HG03432 (cell line): ENCODE data around the gene CREB3L2.
"Not testable (repeated sequence)": the region's sequence is repeated elsewhere in the genome, so short reads cannot be mapped to it uniquely, and the experiment has no call there.

Experiments used
- ATAC-seq: cut with Tn5 transposase; IDR thresholded peaks from one replicate; pipeline ENCODE4 v1.9.1; 2021; ENCODE audit warnings: mild to moderate bottlenecking, moderate library complexity; ENCODE audit not compliant: unreplicated experiment

The CREB3L2 gene

GRCh38 chr7:137989590-137989989 is 12.3 kb downstream of the CREB3L2 start:
- no peak for ATAC-seq

GRCh38 chr7:137989094-137989493 is 12.8 kb downstream of the CREB3L2 start:
- ATAC-seq, result no peak

DNA sequence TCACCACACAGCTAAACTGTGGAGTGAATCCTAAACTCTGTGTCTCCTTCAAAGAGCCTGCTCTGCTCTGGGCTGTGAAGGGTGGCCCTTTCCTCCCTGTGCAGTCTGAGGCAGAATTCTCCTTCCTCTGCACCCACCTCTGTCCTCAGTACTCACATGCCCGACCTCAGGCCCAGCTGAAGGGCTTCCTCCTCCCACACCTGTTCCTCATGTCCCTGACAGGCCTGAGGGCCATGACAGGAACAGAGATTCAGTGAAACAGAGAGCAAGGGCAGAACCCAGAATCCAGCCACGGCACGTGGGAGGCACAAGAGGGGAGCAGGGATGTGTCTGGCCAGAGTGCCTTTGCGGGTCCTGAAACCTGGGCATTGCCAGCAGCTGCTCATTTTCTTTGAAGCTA is 13.9 kb downstream of the CREB3L2 start:
- peak; percentile 64 for ATAC-seq

DNA sequence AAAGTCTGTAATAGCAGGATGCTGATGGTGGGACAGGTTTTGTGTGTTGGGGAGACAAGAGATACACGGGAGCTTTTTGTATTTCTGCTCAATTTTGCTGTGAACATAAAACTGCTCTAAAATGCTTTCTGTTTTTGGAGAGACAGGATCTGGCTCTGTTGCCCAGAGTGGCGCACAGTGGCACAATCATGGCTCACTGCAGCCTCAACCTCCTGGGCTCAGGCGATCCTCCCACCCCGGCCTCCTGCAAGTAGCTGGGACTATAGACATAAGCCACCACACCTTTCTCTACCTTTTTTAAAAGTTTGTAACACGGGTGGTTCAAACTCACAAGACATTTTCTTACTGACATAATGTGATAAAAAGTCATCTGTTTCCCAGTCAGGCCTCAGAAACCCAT is 14.3 kb downstream of the CREB3L2 start:
- ATAC-seq, result no peak

- ATAC-seq, result no peak
Measured at GRCh38 chr7:137987018-137987349, 14.9 kb downstream of the CREB3L2 start.

- ATAC-seq, result no peak
Measured at GRCh38 chr7:137986252-137987017, 15.5 kb downstream of the CREB3L2 start.

DNA sequence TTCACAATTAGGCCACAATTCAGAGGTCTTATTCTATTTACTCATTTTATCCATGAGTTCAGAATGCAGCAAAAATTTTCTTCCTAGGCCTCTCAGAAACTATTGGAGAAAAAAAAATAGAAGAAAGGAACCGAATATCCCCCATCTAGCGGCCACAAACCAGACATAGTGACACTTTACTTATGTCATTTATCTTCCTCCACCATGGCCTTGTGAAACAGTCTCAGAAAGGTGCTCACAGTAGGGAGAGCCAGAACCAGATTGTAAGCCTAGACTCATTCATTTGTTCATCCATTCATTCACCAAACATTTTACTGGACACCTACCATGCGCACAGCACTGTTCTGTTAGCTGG is 16.0 kb downstream of the CREB3L2 start:
- ATAC-seq, result peak; percentile 49

DNA sequence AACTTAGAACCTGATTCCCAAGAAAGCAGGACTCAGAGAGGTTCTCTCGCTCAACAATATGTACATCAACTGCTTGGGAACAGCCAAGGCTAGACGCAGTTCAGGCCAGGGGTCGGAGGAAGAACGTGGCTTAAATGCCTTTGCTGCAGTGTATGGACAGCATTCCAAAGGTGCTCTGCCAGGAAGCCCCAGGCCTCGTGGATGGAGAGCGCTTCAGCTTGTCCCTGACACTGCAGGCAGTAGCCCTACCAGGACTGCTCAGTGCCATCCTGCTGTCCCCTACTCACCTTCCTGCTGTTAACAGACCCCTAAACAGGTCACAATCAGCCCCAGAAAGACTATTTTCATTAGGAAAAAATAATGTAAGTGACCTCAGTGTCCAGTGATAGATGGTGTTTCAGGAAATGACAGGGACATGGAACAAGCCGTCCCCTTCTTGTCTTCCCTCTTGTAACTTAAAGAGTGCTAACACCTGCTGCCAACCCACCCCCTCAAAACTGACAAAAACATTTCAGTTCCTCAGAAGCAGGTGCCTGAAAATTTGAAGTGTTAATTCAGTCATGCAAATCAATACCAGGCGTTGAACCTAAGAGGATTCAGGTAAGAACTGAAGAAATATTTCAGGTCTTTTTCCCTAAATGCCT is 16.5 kb downstream of the CREB3L2 start:
- ATAC-seq, result peak; percentile 54

DNA sequence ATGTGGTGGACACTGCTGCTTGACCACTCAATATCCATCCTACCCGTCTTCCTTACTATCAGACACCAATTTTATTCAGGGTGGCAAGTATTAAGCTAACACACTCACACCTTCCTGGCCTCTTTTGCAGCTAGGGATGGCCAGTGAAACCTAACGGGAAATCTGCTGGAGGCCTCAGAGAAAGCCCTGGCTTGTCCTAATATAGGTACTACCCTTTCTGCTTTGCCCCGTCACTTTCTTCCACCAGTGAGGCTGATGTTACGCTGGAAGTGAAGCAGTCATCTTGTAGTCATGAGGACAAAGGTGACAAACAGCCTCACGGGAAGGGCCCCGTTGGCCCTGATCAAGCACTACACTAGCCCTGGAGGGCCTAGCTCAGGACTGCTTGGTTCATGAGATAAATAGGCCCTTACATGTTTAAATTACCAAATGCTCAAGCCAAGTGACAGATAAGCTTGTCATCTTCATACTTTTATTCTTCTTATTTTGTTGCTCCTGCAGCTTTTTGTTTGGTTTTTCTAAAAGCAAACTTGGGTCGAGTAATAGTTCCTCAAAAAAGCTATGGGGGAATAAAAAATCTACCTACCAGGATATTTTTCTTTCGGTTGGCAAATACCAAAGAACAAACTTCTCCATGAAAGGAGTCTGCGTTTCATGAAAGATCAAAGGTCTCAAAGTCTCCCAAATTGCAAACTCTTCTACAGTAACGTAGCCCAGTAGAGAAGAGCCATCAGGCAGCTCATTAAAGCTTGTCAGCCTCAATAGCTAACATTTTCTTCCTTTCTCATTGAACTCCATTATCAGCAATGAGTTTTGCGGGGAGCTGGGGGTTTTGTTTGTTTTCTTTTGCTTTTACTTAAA is 17.5 kb downstream of the CREB3L2 start:
- no peak for ATAC-seq

- no peak for ATAC-seq
Measured at GRCh38 chr7:137983323-137984008, 18.4 kb downstream of the CREB3L2 start.

DNA sequence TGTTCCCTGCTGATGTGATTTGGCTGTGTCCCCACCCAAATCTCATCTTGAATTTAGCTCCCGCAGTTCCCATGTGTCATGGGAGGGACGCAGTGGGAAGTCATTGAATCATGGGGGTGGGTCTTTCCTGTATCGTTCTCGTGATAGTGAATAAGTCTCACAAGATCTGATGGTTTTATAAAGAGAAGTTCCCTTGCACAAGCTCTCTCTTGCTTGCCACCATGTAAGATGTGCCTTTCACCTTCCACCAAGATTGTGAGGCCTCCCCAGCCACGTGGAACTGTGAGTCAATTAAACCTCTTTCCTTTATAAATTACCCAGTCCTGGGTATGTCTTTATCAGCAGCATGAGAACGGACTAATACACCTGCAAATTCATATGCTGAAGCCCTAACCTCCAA is 19.5 kb downstream of the CREB3L2 start:
- not testable (repeated sequence) for ATAC-seq

GRCh38 chr7:137981668-137982067 is 20.2 kb downstream of the CREB3L2 start:
- peak; percentile 74 for ATAC-seq

DNA sequence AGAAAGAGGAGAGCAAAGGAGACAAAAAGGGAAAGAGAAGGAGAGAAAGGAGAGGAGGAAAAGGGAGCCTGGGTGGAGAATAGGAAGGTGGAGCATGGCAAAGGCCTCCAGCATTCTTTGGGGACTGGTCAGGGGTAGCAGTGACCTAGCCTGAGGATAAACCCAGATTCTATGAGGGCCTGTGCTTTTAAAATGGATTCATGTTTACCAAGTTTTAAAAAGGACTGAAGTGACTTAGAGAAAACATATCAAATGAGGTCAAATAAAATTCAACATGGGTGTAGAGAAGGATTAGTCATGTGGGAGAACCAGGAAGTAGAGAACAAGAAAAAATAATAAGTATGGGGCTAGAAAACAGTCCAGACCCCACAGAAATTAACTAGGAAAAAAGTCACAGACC is 20.7 kb downstream of the CREB3L2 start:
- ATAC-seq, result peak; percentile 7

GRCh38 chr7:137980308-137980707 is 21.6 kb downstream of the CREB3L2 start:
- ATAC-seq, result no peak

DNA sequence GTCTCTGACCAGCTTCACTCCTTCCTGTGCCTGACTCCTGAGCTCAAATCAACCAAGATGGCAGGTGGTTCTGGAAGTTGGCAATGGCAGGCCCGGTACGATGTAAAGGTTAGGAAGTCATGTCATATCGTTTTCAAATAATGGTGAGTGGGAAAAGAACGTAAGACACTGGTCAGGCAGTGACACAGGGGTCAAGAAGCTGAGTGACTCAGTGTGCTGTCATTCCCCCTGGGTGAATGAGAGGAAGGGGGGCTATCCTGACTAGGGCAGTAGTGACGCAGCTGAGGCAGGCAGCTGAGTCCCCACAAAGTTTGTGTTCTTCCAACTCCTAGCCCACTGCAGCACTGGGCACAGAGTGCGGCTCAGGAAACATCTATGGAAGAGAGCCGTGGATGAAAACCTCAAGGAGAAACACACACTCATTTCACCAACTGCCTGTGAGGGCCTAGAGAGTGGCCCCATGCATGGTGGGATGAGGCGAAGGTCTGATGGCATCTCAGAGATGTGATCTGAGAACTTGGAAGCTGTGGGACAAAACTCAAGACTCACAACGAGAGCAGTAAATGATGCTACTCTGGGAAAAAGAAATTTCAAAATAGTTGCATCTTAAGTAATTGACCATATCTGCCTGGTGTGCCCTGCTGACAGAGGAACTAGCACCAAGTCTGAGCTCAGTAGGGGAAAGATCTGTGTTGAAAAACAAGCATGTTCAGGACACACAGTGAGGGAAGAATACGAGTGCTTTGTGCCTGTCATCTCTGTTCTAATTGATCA is 23.2 kb downstream of the CREB3L2 start:
- ATAC-seq, result no peak

DNA sequence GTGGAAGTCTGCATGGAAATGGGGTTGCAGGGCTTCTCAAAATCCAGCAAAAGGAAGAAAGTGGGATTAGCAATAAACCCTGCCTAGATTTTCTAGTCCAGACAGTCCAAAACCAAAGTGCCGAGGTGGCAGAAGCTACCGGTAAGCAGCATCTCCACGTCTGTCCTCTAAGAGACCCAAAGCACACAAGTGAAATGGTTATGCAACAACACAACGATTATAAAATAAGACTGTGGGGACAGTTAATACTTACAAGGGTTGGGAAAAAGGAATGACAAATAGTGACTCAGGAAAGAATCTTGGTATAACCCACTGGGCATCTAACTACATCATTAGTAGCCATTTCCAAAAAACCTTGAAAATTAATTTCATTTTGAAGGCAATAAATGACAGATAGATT is 24.7 kb downstream of the CREB3L2 start:
- no peak for ATAC-seq

DNA sequence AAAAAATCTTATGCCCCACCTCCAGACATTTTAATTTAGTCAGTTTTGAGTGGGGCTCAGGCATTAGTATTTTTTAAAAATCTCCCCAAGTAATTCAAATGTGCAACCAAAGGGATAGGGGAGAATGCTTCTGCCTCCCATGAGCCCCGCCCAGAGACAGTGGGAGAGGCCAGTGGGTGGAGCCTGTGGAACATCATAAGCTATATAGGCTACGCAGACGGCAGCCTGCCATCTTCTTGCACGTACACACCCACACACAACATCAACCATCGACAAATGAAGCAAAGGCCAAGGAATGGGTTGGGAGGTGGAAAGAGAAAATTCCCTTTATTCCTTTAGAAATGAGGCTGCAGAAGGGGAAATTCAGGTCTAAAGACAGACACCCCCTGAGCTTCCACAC is 25.2 kb downstream of the CREB3L2 start:
- no peak for ATAC-seq

DNA sequence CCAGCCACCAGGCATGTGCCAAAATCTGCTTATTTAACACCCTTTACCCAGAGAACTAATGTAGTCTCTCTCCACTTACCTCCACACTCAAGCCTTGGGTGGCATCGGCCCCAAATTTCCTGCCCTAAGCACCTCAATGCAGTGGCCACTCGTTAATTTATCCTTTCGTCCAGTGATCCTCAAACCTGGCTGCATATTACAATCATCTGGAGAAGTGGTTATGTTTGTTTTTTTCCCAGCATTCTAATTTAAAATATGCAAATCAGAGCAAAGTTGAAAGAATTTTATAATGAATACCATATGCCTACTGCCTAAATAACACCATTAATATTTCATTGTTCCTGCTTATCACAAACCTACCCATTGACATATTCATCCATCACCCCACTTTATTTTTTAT is 25.7 kb downstream of the CREB3L2 start:
- no peak for ATAC-seq

- no peak for ATAC-seq
Measured at GRCh38 chr7:137975768-137976167, 26.1 kb downstream of the CREB3L2 start.

- ATAC-seq, result peak; percentile 83
Measured at GRCh38 chr7:137975221-137975620, 26.7 kb downstream of the CREB3L2 start.

- peak; percentile 13 for ATAC-seq
Measured at GRCh38 chr7:137974766-137975165, 27.1 kb downstream of the CREB3L2 start.
